Measurements from ENCODE around the gene PARP2.

GRCh38 chr14:20327005-20327869, 16.2 kb upstream of the PARP2 start:
- peak; percentile 84 for TF ChIP-seq CTCF (IDR thresholded peaks at IDR 0.05)
- no peak for TF ChIP-seq ZFX (IDR thresholded peaks at IDR 0.05; ENCODE audit: borderline replicate concordance)
